HEK293 (cell line): ENCODE data around the gene COL1A1.

Experiments used
- CTCF ChIA-PET: fragments of 350-600 bp; formaldehyde crosslinking; extraction: SDS; loops from one replicate; lab custom pipeline; 2021; ENCODE audit warnings: antibody characterized with exemption; lab: Yijun Ruan, JAX
- POLR2A ChIA-PET: fragments of 300-600 bp; formaldehyde crosslinking; extraction: SDS; loops from one replicate; lab custom pipeline; 2020; ENCODE audit warnings: antibody characterized with exemption, inconsistent platforms; lab: Yijun Ruan, JAX
- H3K27ac ChIP-seq: fragments of 200-500 bp; sonication (Bioruptor generic); 2 replicates; pipeline ENCODE4 v1.5.1; 2014; ENCODE audit warnings: low read depth, low read length, control low read depth, inconsistent platforms; ENCODE audit errors: extremely low read depth
- H3K36me3 ChIP-seq, 2 experiments: fragments of 200-500 bp in 1 of 2; sonication (Bioruptor generic) in 1 of 2; 1 replicate in 1 of 2; 2 replicates in 1 of 2; pipeline ENCODE4 v1.5.1; 2014 to 2017; ENCODE audit warnings: inconsistent platforms in 2 of 2, low read length in 2 of 2; ENCODE audit not compliant: control insufficient read depth in 2 of 2, insufficient read depth in 1 of 2
- H3K4me1 ChIP-seq: fragments of 200-500 bp; sonication (Bioruptor generic); 2 replicates; pipeline ENCODE4 v1.5.1; 2014; ENCODE audit warnings: mild to moderate bottlenecking, low read length, inconsistent platforms; ENCODE audit not compliant: control insufficient read depth, insufficient read depth
- H3K4me3 ChIP-seq: 2 replicates; pipeline ENCODE4 v1.5.1; 2011; ENCODE audit warnings: low read depth, mild to moderate bottlenecking, control low read depth, low read length, moderate library complexity
- H3K9me3 ChIP-seq: fragments of 200-500 bp; sonication (Bioruptor generic); 2 replicates; pipeline ENCODE4 v1.5.1; 2014; ENCODE audit warnings: low read depth, low read length, inconsistent platforms; ENCODE audit not compliant: control insufficient read depth, insufficient read depth
- PRDM4 ChIP-seq: fragments of 450-650 bp; formaldehyde crosslinking; IDR thresholded peaks from 2 replicates; pipeline ENCODE4 v1.5.1; 2017; ENCODE audit warnings: missing biosample characterization, missing genetic modification characterization
- SCRT1 ChIP-seq: fragments of 450-650 bp; formaldehyde crosslinking; IDR thresholded peaks from 2 replicates; pipeline ENCODE4 v1.5.1; 2016; ENCODE audit warnings: missing biosample characterization, missing genetic modification characterization, borderline replicate concordance
- SETDB1 ChIP-seq: IDR thresholded peaks from one replicate; pipeline ENCODE4 v1.6.1; 2017; ENCODE audit warnings: mild to moderate bottlenecking, low read length, moderate library complexity, mixed read lengths; ENCODE audit not compliant: insufficient read length
- SP7 ChIP-seq: fragments of 450-650 bp; formaldehyde crosslinking; IDR thresholded peaks from 2 replicates; pipeline ENCODE4 v1.5.1; 2016; ENCODE audit warnings: missing biosample characterization, missing genetic modification characterization
- WT1 ChIP-seq: fragments of 450-650 bp; formaldehyde crosslinking; IDR thresholded peaks from 2 replicates; pipeline ENCODE4 v1.5.1; 2016; ENCODE audit warnings: missing biosample characterization, missing genetic modification characterization
- ZBTB1 ChIP-seq: fragments of 450-650 bp; formaldehyde crosslinking; IDR thresholded peaks from 2 replicates; pipeline ENCODE4 v1.5.1; 2016; ENCODE audit warnings: missing biosample characterization, missing genetic modification characterization
- ZNF112 ChIP-seq: fragments of 450-650 bp; formaldehyde crosslinking; IDR thresholded peaks from 2 replicates; pipeline ENCODE4 v1.5.0; 2017; ENCODE audit warnings: missing biosample characterization, missing genetic modification characterization
- ZNF133 ChIP-seq: fragments of 450-650 bp; formaldehyde crosslinking; IDR thresholded peaks from 2 replicates; pipeline ENCODE4 v1.5.1; 2016; ENCODE audit warnings: missing biosample characterization, missing genetic modification characterization
- ZNF24 ChIP-seq: fragments of 450-650 bp; formaldehyde crosslinking; IDR thresholded peaks from 2 replicates; pipeline ENCODE4 v1.5.1; 2016; ENCODE audit warnings: missing biosample characterization, missing genetic modification characterization
- ZNF266 ChIP-seq: fragments of 450-650 bp; formaldehyde crosslinking; IDR thresholded peaks from 2 replicates; pipeline ENCODE4 v1.5.1; 2016; ENCODE audit warnings: missing biosample characterization, missing genetic modification characterization, low read depth
- ZNF280C ChIP-seq: fragments of 450-650 bp; formaldehyde crosslinking; IDR thresholded peaks from 2 replicates; pipeline ENCODE4 v1.5.1; 2016; ENCODE audit warnings: missing biosample characterization, missing genetic modification characterization
- ZNF302 ChIP-seq: fragments of 450-650 bp; formaldehyde crosslinking; IDR thresholded peaks from 2 replicates; pipeline ENCODE4 v1.5.1; 2016; ENCODE audit warnings: missing biosample characterization, missing genetic modification characterization, low read depth
- ZNF362 ChIP-seq: fragments of 450-650 bp; formaldehyde crosslinking; IDR thresholded peaks from 2 replicates; pipeline ENCODE4 v1.5.1; 2016; ENCODE audit warnings: missing biosample characterization, missing genetic modification characterization
- ZNF426 ChIP-seq: fragments of 450-650 bp; formaldehyde crosslinking; IDR thresholded peaks from 2 replicates; pipeline ENCODE4 v1.5.1; 2017; ENCODE audit warnings: missing biosample characterization, missing genetic modification characterization, mild to moderate bottlenecking, inconsistent platforms, moderate library complexity
- ZNF585B ChIP-seq: fragments of 450-650 bp; formaldehyde crosslinking; IDR thresholded peaks from 2 replicates; pipeline ENCODE4 v1.5.1; 2016; ENCODE audit warnings: missing biosample characterization, missing genetic modification characterization
- ZNF624 ChIP-seq: fragments of 450-650 bp; formaldehyde crosslinking; IDR thresholded peaks from 2 replicates; pipeline ENCODE4 v1.5.1; 2017; ENCODE audit warnings: missing biosample characterization, missing genetic modification characterization
- ZNF645 ChIP-seq: fragments of 450-650 bp; formaldehyde crosslinking; IDR thresholded peaks from 2 replicates; pipeline ENCODE4; 2016; ENCODE audit warnings: missing biosample characterization, missing genetic modification characterization
- ZSCAN4 ChIP-seq: fragments of 450-650 bp; formaldehyde crosslinking; IDR thresholded peaks from 2 replicates; pipeline ENCODE4 v1.5.1; 2017; ENCODE audit warnings: missing biosample characterization, missing genetic modification characterization
- ZSCAN5A ChIP-seq: fragments of 450-650 bp; formaldehyde crosslinking; IDR thresholded peaks from 2 replicates; pipeline ENCODE4 v1.5.1; 2016; ENCODE audit warnings: missing biosample characterization, missing genetic modification characterization

COL1A1 gene

GRCh38 chr17:50171371-50172071, 29.9 kb downstream of the COL1A1 start:
- Histone ChIP-seq H3K4me1 (no peaks in the 10 kb centered on the region), H3K9me3 (no peaks in the 10 kb centered on the region), H3K27ac (no peak overlapping the region), H3K4me3 (no peak overlapping the region), H3K36me3 (no peaks in the 10 kb centered on the region)
- ChIA-PET POLR2A (interaction anchor here (1.6 kb wide), 1 partner anchor 28 kb away, joined by 10 read pairs; no protein-coding TSS in a partner anchor), CTCF (interaction anchor here (2.2 to 9.6 kb wide), 6 partner anchors 10 to 125 kb away, joined by 9 to 174 read pairs (median 64); partner anchors contain the start of genes COL1A1 and PDK2)
- no peak for TF ChIP-seq ZSCAN5A (tag by site-specific recombination)
- TF ChIP-seq ZNF645 (tag by site-specific recombination), result no peak
- TF ChIP-seq SP7 (tag by site-specific recombination), result no peak
- no peak for TF ChIP-seq ZNF362
- no peak for TF ChIP-seq ZSCAN4
- TF ChIP-seq ZNF112, result no peak
- no peak for TF ChIP-seq ZNF133 (tag by site-specific recombination)
- no peak for TF ChIP-seq WT1 (tag by site-specific recombination)
- no peak for TF ChIP-seq PRDM4 (tag by site-specific recombination)
- no peak for TF ChIP-seq SETDB1
- TF ChIP-seq ZNF624 (tag by site-specific recombination), result no peak
- no peak for TF ChIP-seq ZNF280C (tag by site-specific recombination)
- TF ChIP-seq SCRT1 (tag by site-specific recombination), result no peak
- no peak for TF ChIP-seq ZNF302 (tag by site-specific recombination)
- TF ChIP-seq ZNF585B (tag by site-specific recombination), result no peak
- TF ChIP-seq ZBTB1 (tag by site-specific recombination), result no peak
- TF ChIP-seq ZNF24 (tag by site-specific recombination), result no peak
- TF ChIP-seq ZNF266 (tag by site-specific recombination), result no peak
- TF ChIP-seq ZNF426 (tag by site-specific recombination), result no peak
